ENCODE results near the gene CCDC38. TPM values are rescaled to one million over a fixed set of nuclear protein-coding genes. Genes with fewer than 3 reads are reported as not detected.

Gene CCDC38
- total RNA-seq, 1 donor from 2014 or later = 0.13 TPM

- H3K4me3 ChIP-seq = no peak overlapping the region
Observed at GRCh38 chr12:95982602-95983001, 40.2 kb upstream of the CCDC38 start.

GRCh38 chr12:95980437-95980836, 38.0 kb upstream of the CCDC38 start:
- no peaks in the 10 kb centered on the region for H3K27me3 ChIP-seq
- no peaks in the 10 kb centered on the region for H3K9me3 Mint-ChIP-seq
- H3K4me3 ChIP-seq = no peak overlapping the region
- H2AFZ ChIP-seq (replicated peaks) = no peak overlapping the region
- H3K79me2 ChIP-seq (ENCODE audit: low read depth) = no peaks in the 10 kb centered on the region
- H3K27ac Mint-ChIP-seq = no peak overlapping the region
- TF ChIP-seq EZH2 (IDR thresholded peaks at IDR 0.05) = no peak
- no peak for TF ChIP-seq EZH2phosphoT487 (IDR thresholded peaks at IDR 0.05)
- no peak for TF ChIP-seq CTCF (IDR thresholded peaks at IDR 0.05)
- no peaks in the 10 kb centered on the region for H3K36me3 ChIP-seq
- H3K4me2 ChIP-seq = no peak overlapping the region
- H3K27ac ChIP-seq = no peak overlapping the region
- DNase-seq (ENCODE audit: low spot score) = no peak
- H3K4me1 Mint-ChIP-seq = no peaks in the 10 kb centered on the region
- H4K20me1 ChIP-seq (ENCODE audit: low read depth) = no peaks in the 10 kb centered on the region
- H3K9ac ChIP-seq = no peak overlapping the region
- H3K9me3 ChIP-seq (ENCODE audit: low read depth) = no peaks in the 10 kb centered on the region
- H3K36me3 Mint-ChIP-seq = no peaks in the 10 kb centered on the region
- no peaks in the 10 kb centered on the region for H3K4me1 ChIP-seq
- no peak overlapping the region for H3K4me3 Mint-ChIP-seq
- H3F3A ChIP-seq (ENCODE audit: low read depth) = no peaks in the 10 kb centered on the region
- H3K27me3 Mint-ChIP-seq (ENCODE audit: insufficient read depth, low read depth) = no peaks in the 10 kb centered on the region

More at GRCh38 chr12:95982602-95983001, 40.2 kb upstream of the CCDC38 start:
- no peak overlapping the region for H3K27ac Mint-ChIP-seq
- TF ChIP-seq EZH2phosphoT487 (IDR thresholded peaks at IDR 0.05) (no peak), EZH2 (IDR thresholded peaks at IDR 0.05) (no peak), CTCF (IDR thresholded peaks at IDR 0.05) (no peak)
- peaks cover 12% of the 10 kb centered on the region for H3K4me1 Mint-ChIP-seq
- H3K9ac ChIP-seq = no peak overlapping the region
- no peak overlapping the region for H3K4me3 Mint-ChIP-seq
- no peaks in the 10 kb centered on the region for H3K9me3 Mint-ChIP-seq
- H3K27ac ChIP-seq = no peak overlapping the region
- H2AFZ ChIP-seq (replicated peaks) = no peak overlapping the region
- H3K4me2 ChIP-seq = no peak overlapping the region
- DNase-seq (ENCODE audit: low spot score) = no peak
- no peaks in the 10 kb centered on the region for H3K36me3 ChIP-seq
- no peaks in the 10 kb centered on the region for H3K79me2 ChIP-seq (ENCODE audit: low read depth)
- peaks cover 3% of the 10 kb centered on the region for H3K27me3 Mint-ChIP-seq (ENCODE audit: insufficient read depth, low read depth)
- peaks cover 7% of the 10 kb centered on the region for H3K4me1 ChIP-seq
- no peaks in the 10 kb centered on the region for H3K36me3 Mint-ChIP-seq
- no peaks in the 10 kb centered on the region for H3K9me3 ChIP-seq (ENCODE audit: low read depth)
- no peaks in the 10 kb centered on the region for H3K27me3 ChIP-seq
- H3F3A ChIP-seq (ENCODE audit: low read depth) = no peaks in the 10 kb centered on the region
- no peaks in the 10 kb centered on the region for H4K20me1 ChIP-seq (ENCODE audit: low read depth)

GRCh38 chr12:95978774-95979173, 36.4 kb upstream of the CCDC38 start:
- Histone ChIP-seq H3K79me2 (ENCODE audit: low read depth) (no peaks in the 10 kb centered on the region), H4K20me1 (ENCODE audit: low read depth) (no peaks in the 10 kb centered on the region), H3K4me1 (no peaks in the 10 kb centered on the region), H3F3A (ENCODE audit: low read depth) (no peaks in the 10 kb centered on the region), H3K27ac (no peak overlapping the region), H2AFZ (replicated peaks) (no peak overlapping the region), H3K36me3 (no peaks in the 10 kb centered on the region), H3K27me3 (no peaks in the 10 kb centered on the region), H3K4me3 (no peak overlapping the region), H3K9ac (no peak overlapping the region), H3K9me3 (ENCODE audit: low read depth) (no peaks in the 10 kb centered on the region), H3K4me2 (no peak overlapping the region)
- Mint-ChIP-seq H3K27me3 (ENCODE audit: insufficient read depth, low read depth) (no peaks in the 10 kb centered on the region), H3K4me3 (no peak overlapping the region), H3K36me3 (no peaks in the 10 kb centered on the region), H3K27ac (no peak overlapping the region), H3K9me3 (no peaks in the 10 kb centered on the region), H3K4me1 (no peaks in the 10 kb centered on the region)
- DNase-seq (ENCODE audit: low spot score) = no peak
- TF ChIP-seq CTCF (IDR thresholded peaks at IDR 0.05) (no peak), EZH2phosphoT487 (IDR thresholded peaks at IDR 0.05) (no peak), EZH2 (IDR thresholded peaks at IDR 0.05) (no peak)
